NOMO-1 (cell line): ENCODE data around the gene RIPOR3.
"Not testable (repeated sequence)": the region's sequence is repeated elsewhere in the genome, so short reads cannot be mapped to it uniquely, and the experiment has no call there.

ENCODE experiments used
- DNase-seq, 2 experiments: peaks; one replicate each; lab custom pipeline; 2025; ENCODE audit not compliant: unreplicated experiment in 2 of 2; lab: John Stamatoyannopoulos, UW

RIPOR3 gene

DNA sequence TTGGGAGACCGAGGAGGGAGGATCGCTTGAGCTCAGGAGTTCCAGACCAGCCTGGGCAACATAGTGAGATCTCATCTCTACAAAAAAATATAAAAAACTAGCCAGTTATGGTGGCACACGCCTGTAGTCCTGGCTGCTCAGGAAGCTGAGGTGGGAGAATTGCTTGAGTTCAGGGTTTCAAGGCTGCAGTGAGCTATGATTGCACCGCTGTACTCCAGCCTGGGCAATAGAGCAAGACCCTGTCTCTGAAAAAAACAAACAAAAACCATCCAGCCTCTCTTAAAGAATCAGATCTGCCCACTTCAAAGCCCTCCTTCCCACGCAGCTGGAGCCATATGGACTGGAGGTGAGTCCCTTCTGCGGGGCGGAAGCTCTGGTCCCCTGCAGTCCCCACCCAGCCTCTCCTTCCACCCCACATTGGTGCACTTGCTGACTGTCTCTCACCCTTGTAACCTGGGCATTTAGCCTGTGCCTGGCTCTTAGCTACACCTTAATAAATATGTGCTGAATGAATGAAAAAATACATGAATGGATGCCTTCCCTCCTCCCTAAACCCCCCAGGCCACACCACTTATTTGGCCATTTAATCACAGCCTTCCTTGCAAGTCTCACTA lies 32.9 kb upstream of the RIPOR3 start:
- DNase-seq: no peak

DNA sequence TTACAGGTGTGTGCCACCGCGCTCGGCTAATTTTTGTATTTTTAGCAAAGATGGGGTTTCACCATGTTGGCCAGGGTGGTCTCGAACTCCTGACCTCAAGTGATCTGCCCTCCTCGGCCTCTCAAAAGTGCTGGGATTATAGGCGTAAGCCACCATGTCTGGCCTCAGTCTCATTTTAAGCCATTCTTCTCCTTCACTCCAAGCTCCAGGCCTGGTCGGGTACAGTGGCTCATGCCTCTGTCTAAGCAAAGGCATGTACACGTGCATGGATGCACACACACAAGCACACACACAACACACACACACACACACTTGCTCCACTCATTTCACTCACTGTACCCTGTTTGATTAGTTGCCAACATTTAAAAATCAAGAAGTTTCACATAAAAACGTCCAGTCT lies 32.3 kb upstream of the RIPOR3 start:
- DNase-seq: no peak

DNA sequence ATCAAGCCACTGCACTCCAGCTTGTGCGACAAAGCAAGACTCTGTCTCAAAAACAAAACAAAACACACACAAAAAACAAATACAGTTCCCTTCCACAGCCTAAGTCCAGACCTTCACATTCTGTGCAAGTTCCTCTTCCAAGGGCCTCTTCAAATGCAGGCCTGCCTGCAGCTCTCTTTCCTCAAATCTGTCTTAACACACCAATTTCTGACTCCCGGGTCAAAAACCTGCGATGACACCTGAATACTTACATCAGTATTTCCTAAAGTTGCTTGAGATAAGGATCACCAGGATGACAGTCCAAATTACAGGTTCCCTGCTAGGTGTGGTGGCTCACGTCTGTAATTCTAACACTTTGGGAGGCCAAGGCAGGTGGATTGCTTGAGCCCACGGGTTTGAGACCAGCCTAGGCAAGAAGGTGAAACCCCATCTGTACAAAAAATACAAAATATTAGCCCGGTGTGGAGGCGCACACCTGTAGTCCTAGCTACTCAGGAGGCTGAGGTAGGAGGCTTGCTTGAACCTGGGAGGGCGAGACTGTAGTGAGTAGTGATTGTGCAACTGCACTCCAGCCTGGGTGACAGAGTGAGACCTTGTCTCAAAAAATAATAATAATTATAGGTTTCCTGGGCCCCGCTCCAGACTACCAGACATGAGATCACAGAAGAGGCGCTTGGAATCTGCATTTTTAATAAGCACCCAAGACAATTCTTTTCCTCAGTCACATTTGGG lies 31.2 kb upstream of the RIPOR3 start:
- DNase-seq: no peak

DNA sequence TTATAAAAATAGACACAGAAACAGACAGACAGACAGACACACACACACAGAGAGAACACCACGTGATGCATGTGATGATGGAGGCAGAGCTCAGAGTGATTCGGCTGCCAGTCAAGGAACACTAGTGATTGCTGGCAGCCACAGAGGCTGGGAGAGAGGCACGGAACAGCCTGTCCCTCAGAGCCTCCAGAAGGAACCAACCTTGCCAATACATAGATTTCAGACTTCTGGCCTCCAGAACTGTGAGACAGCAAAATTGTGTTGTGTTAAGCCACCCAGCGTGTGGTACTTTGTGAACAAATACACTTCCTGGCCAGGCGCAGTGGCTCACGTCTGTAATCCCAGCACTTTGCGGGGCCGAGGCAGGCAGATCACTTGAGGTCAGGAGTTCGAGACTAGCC lies 30.5 kb upstream of the RIPOR3 start:
- DNase-seq: no peak

DNA sequence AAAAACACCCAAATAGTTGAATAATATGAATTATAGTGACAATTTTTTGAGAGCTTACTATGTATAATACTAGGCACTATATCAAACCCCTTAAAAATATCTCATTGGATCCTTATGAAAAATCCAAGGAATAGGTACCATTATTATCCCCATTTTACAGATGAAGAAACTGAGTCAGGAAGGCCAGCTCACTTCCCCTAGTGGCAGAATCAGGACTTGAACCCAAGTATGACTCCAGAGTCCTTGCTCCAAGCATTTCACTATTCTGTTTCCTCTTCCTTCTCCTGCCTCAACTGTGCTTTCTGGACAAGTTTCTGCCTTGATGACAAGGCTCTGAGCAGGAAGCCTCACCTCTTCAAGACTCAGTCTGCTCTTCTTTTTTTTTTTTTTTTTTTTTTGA lies 29.2 kb upstream of the RIPOR3 start:
- no peak for DNase-seq

DNA sequence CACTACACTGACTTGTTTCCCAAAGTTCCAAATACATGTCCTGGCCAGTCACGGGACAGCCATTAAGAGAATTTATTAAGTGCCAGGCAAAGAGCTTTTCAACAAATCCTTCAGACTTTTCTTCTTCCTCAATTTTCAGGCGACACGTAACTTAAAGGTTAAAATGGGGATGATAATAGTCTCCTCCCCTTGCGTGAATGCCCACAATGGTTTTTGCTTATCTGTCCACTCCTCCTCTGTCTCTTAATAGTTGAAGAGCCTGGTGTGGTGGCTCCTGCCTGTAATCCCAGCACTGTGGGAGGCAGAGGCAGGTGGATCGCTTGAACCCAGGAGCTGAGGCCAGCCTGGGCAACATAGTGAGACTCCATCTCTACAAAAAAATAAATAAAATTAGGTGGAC lies 28.7 kb upstream of the RIPOR3 start:
- no peak for DNase-seq

DNA sequence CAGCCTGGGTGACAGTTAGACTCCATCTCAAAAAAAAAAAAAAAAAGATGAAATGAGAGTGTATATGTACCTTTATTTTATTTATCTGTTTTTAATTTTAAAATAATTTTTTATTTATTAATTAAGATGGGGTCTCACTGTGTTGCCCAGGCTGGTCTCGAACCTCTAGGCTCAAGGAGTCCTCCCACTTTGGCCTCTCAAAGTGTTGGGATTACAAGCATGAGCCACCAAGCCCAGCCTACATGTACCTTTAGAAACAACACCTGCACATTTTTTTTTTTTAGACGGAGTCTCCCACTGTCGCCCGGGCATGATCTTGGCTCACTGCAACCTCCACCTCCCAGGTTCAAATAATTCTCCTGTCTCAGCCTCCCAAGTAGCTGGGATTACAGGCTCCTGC lies 28.0 kb upstream of the RIPOR3 start:
- no peak for DNase-seq

DNA sequence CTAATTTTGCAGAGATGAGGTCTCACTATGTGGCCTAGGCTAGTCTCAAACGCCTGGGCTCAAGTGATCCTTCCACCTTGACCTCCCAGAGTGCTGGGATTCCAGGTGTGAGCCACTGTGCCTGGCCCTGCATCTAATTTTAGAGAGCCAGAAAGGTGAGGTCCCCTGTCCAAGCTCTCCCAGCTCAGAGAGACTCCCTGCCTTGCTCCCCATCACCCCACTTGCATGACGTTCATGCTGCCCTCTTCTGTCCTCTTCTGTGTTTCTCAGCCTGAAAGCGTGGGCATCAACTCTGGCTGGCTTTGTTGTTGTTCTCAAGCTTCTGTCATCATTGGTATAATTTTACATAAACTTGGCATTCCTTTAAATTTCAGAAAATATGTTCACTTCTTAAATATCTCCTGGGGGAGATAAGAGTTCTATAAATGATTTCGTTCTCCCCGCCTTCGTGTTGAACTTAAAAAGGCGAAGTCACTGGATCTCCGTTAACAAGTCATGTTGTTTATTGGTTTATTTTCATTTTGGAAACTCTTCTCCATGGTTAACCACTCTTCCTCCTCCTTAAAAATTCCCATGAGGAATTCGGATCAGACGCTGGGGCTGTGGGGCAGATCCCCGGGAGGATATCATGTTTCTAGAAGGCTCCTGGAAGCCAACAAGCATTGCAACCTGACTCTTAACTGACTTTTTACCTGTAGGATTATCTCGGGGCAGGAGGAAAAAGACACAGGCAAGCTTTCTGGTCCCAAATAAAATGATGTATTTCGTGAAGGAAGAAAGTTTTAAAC lies 26.8 kb upstream of the RIPOR3 start:
- no peak for DNase-seq

DNA sequence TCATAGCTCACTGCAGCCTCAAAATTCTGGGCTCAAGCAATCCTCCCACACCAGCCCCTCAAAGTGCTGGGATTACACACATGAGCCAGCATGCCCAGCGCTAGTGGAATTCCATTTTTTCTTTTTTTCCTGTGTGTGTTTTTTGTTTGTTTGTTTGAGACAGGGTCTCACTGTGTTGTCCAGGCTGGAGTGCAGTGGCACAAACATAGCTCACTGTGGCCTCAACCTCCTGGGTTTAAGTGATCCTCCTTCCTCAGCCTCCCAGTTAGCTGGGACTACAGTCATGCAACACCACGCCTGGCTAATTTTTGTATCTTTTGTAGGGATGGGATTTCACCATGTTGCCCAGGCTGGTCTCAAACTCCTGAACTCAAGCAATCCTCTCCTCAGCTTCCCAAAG lies 26.0 kb upstream of the RIPOR3 start:
- no peak for DNase-seq

DNA sequence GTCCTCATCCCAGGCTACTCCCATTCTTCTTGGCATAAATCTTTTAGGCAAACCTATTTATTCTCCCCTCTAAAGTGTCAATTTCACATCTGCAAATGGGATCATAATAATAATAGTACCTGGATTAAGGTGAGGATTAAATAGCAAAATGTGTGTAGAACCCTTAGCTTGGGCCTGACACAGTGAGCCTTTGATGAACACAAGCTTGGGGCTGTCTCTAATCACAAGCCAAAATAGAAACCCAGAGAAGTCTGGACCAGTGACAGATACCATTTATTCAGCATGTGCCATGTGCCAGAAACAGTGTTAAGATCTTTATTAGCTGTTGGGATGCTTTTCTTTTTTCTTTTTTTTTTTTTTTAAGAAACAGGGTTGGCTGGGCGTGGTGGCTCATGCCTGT lies 25.2 kb upstream of the RIPOR3 start:
- no peak for DNase-seq

DNA sequence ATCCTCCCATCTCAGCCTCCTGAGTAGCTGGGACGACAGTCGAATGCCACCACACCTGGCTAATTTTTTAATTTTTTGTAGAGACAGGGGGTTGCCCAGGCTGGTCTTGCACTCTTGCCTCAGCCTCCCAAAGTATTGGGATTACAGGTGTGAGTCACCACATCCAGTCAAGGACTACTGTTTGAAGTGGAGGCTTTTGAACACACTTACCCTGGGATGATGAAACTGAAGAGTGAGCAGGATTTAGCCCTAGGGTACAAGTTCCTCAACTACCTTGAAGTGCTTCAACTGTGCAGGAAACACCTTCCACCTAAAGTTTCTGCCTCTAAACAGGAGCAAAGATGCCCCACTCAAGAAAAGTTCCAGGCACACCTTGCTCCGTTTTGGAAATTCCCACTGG lies 24.4 kb upstream of the RIPOR3 start:
- DNase-seq: no peak

DNA sequence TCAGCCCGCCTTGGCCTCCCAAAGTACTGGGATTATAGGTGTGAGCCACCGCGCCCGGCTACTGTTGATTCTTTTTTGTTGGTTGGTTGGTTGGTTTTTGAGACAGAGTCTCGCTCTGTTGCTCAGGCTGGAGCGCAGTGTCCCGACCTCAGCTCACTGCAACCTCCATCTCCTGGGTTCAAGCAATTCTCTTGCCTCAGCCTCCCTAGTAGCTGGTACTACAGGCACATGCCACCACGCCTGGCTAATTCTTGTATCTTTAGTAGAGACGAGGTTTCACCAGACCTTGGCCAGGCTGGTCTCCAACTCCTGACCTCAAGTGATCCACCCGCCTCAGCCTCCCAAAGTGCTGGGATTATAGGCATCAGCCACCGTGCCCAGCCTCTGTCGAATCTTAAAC lies 23.1 kb upstream of the RIPOR3 start:
- DNase-seq: not testable (repeated sequence)

DNA sequence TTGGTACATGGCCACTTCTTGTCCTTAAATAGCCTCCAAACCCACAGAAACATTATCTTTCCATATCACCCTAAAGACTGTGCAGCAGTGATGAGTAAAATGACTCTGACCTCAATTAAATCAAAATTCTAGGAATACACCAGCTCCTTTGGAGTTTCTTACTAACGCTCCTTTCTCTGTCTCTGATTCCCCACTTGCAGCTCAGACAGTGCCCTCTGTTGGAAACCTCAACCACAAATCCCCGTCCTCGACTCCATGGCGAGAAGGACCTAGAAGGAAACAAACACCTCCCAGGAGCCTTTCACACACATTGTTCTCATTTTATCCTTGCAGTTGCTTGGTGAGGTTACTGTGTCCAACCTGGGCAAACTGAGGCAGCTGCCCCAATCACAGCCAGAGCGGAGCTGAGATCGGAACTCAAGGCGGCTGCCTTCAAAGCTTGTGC lies 22.3 kb upstream of the RIPOR3 start:
- DNase-seq: no peak

DNA sequence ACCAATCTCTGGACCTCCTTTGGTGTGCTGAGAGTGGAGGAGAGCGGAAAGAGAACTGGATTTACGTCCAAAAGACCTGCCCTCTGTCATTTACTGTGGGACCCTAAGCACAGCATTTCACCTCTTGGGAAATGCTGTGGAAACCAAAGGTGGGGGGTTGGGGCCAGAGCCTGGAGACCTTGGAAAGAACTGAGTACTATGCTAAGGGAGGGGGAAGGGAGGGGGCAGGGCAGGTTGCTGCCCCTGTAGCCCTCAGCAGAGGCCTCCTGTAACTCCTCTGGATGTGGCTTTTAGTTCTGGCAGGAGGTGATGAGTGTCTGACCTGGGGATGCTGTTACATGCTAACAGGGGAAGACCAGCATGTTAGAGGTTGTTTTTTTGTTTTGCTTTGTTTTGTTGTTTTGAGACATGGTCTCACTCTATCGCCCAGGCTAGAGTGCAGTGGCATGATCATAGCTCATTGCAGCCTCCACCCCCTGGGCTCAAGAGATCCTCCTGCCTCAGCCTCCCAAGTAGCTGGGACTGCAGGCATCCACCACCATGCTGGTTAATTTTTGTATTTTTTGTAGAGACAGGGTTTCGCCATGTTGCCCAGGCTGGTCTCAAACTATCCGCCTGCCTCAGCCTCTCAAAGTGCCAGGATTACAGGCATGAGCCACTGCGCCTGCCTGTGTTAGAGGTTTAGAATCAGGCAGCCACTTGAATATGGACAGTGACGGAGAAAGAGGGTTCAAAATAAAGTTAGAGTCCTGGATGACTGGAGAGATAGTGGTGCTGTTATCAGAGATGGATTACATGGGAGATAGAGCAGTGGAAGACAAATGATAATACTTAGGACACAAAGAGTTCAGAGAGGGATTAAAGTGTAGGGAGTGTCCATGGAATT lies 21.7 kb upstream of the RIPOR3 start:
- DNase-seq: no peak

DNA sequence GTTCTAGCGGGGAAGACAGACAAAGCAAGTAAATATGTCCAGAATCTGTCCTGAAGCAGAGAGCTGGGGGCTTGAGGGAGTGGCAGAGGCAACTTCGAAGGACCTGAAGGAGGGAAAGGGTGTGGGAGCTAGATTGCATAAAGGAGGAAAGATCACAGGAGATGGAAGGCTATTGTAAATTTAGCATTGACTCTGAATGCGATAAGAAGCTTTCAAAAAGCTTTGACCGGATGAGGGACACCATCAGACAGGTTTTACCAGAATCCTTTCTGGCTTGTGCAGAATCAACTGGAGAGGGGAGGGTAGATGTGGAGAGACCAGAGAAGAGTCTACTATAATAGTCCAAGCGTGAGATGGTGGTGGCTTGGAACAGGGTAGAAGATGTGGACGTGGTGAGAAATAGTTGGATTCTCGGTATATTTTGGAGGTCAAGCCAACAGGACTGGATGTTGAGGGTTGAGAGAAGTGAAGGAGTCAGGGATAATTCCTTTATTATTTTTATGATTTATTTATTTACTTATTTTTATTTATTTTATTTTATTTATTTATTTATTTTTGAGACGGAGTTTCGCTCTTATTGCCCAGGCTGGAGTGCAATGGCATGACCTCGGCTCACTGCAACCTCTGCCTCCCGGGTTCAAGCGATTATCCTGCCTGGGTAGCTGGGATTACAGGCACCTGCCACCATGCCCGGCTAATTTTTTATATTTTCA lies 19.9 kb upstream of the RIPOR3 start:
- DNase-seq: no peak

DNA sequence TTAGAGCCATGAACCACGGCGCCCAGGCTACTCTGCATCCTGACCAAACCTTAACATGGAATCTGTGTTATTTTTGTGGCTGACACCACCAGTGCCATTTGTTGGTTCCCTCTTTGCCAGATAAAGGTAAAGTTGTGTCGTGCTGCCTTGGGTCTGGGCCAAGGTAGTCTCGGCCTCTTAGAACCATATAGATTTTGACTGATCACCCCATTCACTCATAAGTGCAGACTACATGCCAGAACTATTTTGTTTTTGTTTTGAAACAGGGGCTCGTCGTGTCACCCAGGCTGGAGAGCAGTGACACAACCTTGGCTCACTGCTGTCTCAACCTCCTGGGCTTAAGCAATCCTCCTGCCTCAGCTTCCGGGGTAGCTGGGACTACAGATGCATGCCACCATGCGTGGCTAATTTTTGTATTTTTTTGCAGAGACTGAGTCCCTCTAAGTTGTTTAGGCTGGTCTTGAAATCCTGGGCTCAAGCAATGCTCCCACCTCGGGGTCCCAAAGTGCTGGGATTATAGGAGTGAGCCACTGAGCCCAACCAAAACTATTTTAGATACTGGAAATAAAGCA lies 19.2 kb upstream of the RIPOR3 start:
- peak; percentile 46 to 57 for DNase-seq

DNA sequence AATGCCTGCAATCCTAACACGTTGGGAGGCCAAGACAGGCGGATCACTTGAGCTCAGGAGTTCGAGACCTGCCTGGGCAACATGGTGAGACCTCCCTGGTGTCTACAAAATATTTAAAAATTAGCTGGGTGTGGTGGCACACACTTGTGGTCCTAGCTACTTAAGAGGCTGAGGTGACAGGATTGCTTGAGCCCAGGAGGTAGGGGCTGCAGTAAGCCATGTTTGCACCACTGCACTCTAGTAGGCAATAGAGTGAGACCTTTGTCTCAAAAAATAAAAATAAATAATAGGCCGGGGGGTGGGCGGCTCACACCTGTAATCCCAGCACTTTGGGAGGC lies 18.3 kb upstream of the RIPOR3 start:
- DNase-seq: no peak

DNA sequence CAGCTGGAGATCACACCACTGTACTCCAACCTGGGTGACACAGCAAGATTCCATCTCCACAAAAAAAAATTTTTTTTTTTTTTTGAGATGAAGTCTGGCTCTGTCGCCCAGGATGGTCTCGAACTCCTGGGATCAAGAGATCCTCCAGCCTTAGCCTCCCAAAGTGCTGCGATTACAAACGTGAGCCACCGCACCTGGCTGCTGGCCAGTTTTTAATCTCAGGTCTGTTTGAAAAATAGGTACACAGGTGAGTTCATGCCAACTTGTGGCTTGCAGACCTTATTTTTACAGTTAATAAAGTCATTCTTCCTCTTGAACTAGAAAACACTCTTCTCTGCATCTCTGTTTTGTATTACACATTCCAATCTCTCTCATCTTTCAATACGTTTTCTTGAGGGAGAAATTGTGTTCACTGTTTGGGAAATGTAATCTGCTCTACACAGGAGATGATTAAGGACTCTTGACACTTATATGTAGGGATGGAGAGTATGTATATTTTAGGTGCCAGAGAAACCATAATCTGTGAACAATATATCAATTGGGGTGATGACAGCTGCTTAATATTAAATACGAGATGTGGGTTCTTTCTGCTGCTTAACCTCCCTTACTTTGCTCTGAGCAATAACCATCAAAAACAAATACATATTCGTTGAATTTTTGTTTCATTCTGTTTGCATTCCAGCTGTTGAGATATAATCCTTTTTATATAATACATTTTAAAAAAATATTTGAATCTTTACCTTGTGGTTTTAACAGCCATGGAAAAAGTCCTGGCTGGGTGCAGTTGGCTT lies 17.7 kb upstream of the RIPOR3 start:
- no peak for DNase-seq

DNA sequence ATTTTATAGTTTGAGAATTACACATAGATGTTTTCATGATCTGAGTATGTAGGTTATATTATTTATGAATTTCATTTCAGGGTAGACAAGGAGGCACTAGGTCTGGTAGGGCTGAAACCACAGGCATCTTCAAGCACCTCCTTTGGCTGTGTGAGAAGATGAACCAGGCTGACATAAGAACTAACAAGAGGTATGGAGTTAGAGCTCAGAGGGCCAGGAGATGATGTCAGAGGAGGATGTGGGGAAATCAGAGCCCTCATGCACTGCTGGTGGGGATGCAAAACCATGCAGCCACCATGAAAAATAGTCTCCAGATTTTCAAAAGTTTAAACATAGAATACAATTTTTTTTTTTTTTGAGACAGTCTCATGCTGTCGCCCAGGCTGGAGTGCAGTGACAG lies 13.6 kb upstream of the RIPOR3 start:
- no peak for DNase-seq
